ENCODE data around the gene RRBP1. TPM values are rescaled to one million over a fixed set of nuclear protein-coding genes. Genes with fewer than 3 reads are reported as not detected.

Gene RRBP1
- total and polyA plus RNA-seq, 2 donors (not counting 3 experiments of a cell fraction or from before 2014, with no cell fraction given), result 50.3 to 236 TPM

GRCh38 chr20:17637985-17638640 is 43.9 kb downstream of the RRBP1 start:
- DNase-seq (ENCODE audit: low read depth, low spot score), result no peak
- no TSS peak for BruUV-seq (replicated peaks)
- TF ChIP-seq GATA2 (IDR thresholded peaks at IDR 0.05; ENCODE audit: insufficient read depth, insufficient read length, low read depth, low read length), result no peak
- TF ChIP-seq FOS (IDR thresholded peaks at IDR 0.05; ENCODE audit: borderline replicate concordance, insufficient read depth, low read length), result no peak
- TF ChIP-seq CTCF (IDR thresholded peaks at IDR 0.05; ENCODE audit: extremely low read depth in 1 of 2, insufficient read depth in 1 of 2, low read depth in 1 of 2, low read length in 2 of 2), result no peak
- no peak for TF ChIP-seq JUN (IDR thresholded peaks at IDR 0.05; ENCODE audit: borderline replicate concordance, insufficient read depth, insufficient read length, low read depth)
- no peak for TF ChIP-seq POLR2AphosphoS5 (IDR thresholded peaks at IDR 0.05; ENCODE audit: insufficient read depth, low read depth, low read length)
- TF ChIP-seq MYC (IDR thresholded peaks at IDR 0.05; ENCODE audit: low read depth, low read length), result no peak
- TF ChIP-seq MAX (IDR thresholded peaks at IDR 0.05; ENCODE audit: insufficient read depth, insufficient read length), result no peak
- dilution Hi-C loops (cut with MboI; ENCODE audit: extremely low pct_ligation_motif_present, low sequenced_read_pairs) (no loop called here), intact Hi-C loops (cut with micrococcal nuclease) (no loop called here)
- Histone ChIP-seq H2AFZ (ENCODE audit: low read depth, low read length) (no peak overlapping the region), H3K27ac (ENCODE audit: insufficient read depth, low read depth, low read length) (no peak overlapping the region), H3K4me3 (replicated peaks in 1 of 3; ENCODE audit: insufficient read depth in 1 of 3, low read depth in 1 of 3, low read length in 3 of 3) (no peak overlapping the region), H3K9me1 (replicated peaks; ENCODE audit: control insufficient read depth, extremely low read depth, insufficient read depth, low read length) (no peaks in the 10 kb centered on the region), H3K27me3 (ENCODE audit: control insufficient read depth in 2 of 2, insufficient read depth in 2 of 2, low read length in 2 of 2) (no peaks in the 10 kb centered on the region), H3K9me3 (replicated peaks; ENCODE audit: control insufficient read depth, insufficient read depth, low read length) (no peaks in the 10 kb centered on the region), H3K79me2 (ENCODE audit: control insufficient read depth, insufficient read depth, low read length) (peaks cover 4% of the 10 kb centered on the region), H3K36me3 (ENCODE audit: control insufficient read depth in 2 of 2, extremely low read depth in 1 of 2, insufficient read depth in 2 of 2, low read length in 2 of 2) (peaks cover 22 to 91% of the 10 kb centered on the region in 2 experiments), H3K9ac (replicated peaks; ENCODE audit: extremely low read depth, insufficient read depth, low read length) (no peak overlapping the region), H4K20me1 (replicated peaks; ENCODE audit: control insufficient read depth, extremely low read depth, insufficient read depth, low read length) (no peaks in the 10 kb centered on the region), H3K4me1 (ENCODE audit: control insufficient read depth, extremely low read depth, insufficient read depth, low read length) (no peaks in the 10 kb centered on the region), H3K4me2 (ENCODE audit: insufficient read depth, low read length) (no peak overlapping the region)
- POLR2A ChIA-PET, result no interaction called here
- CTCF ChIA-PET, result interaction anchor here (0.8 to 1.2 kb wide), 2 partner anchors 101 to 301 kb away, joined by 3 read pairs; no protein-coding TSS in a partner anchor
- FAIRE-seq, result no peak
